MCF 10A (cell line): ENCODE results near the gene POLG. TPM values are rescaled to one million over a fixed set of nuclear protein-coding genes. Genes with fewer than 3 reads are reported as not detected.

ENCODE experiments used
- BruUV-seq: library from RNA; stranded (reverse); fragments of 400-500 nt; replicated peaks from 2 replicates; lab custom pipeline; 2021; lab: Mats Ljungman, UMichigan
- CTCF ChIA-PET: fragments of 300-600 bp; sonication (Branson Sonifier 250); formaldehyde crosslinking; extraction: SDS; loops from one replicate; lab custom pipeline; 2021; ENCODE audit warnings: antibody characterized with exemption, inconsistent platforms; lab: Yijun Ruan, JAX
- POLR2A ChIA-PET: fragments of 300-600, 350-650 bp; sonication (Branson Sonifier 250); formaldehyde crosslinking; extraction: SDS; loops from one replicate; lab custom pipeline; 2020; ENCODE audit warnings: antibody characterized with exemption, inconsistent platforms; lab: Yijun Ruan, JAX
- DNase-seq: peaks from one replicate; pipeline ENCODE4 v3.0.0-alpha.2; 2018; ENCODE audit not compliant: unreplicated experiment
- H3K27ac Mint-ChIP-seq: one replicate; pipeline ENCODE4 v1.8.0; 2022; ENCODE audit warnings: mild to moderate bottlenecking, low read depth, mixed read lengths; ENCODE audit not compliant: unreplicated experiment
- H3K27me3 Mint-ChIP-seq: one replicate; pipeline ENCODE4 v1.8.0; 2022; ENCODE audit warnings: mixed read lengths; ENCODE audit not compliant: insufficient read depth, unreplicated experiment
- H3K36me3 Mint-ChIP-seq: one replicate; pipeline ENCODE4 v1.8.0; 2022; ENCODE audit warnings: mild to moderate bottlenecking, moderate library complexity, mixed read lengths; ENCODE audit not compliant: insufficient read depth, unreplicated experiment
- H3K4me1 Mint-ChIP-seq: one replicate; pipeline ENCODE4 v1.8.0; 2022; ENCODE audit warnings: mixed read lengths; ENCODE audit not compliant: insufficient read depth, unreplicated experiment
- H3K4me3 Mint-ChIP-seq: one replicate; pipeline ENCODE4 v1.8.0; 2022; ENCODE audit warnings: mild to moderate bottlenecking, moderate library complexity, mixed read lengths; ENCODE audit not compliant: unreplicated experiment
- H3K9me3 Mint-ChIP-seq: one replicate; pipeline ENCODE4 v1.8.0; 2022; ENCODE audit warnings: mixed read lengths; ENCODE audit not compliant: unreplicated experiment
- CTCF ChIP-seq: fragments of 200-600 bp; IDR thresholded peaks from one replicate; pipeline ENCODE4 v1.8.0; 2022; ENCODE audit warnings: antibody characterized with exemption, mild to moderate bottlenecking; ENCODE audit not compliant: unreplicated experiment
- intact Hi-C: fragments of 100-400 bp; cut with micrococcal nuclease; formaldehyde crosslinking; loops from 2 replicates; pipeline ENCODE4 v1.14.1; 2022
- total RNA-seq: library from RNA; stranded (reverse); gene quantifications from 2 replicates; pipeline ENCODE4 v1.2.3, GENCODE V29; 2022

POLG gene
- total RNA-seq, 1 experiment from 2014 or later: 62.2 TPM

DNA sequence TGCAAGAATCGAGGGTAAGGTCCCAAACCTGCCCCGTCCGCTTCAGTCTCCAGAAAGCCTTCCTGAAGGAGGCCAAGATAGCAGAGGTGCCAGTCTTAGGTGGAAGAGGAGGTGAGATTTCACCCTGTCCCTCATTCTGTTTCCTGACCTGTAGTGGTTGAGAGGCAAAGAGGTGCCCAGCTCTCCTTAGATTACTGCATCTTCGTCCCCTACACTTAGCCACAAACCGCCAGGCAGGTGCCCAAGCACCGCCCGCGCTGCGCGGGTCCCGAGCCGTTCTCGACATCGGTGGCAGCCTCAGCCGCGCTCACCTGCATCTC, 23.8 kb upstream of the POLG start:
- peak overlapping the region; percentile 78 for H3K4me3 Mint-ChIP-seq
- H3K9me3 Mint-ChIP-seq: no peaks in the 10 kb centered on the region
- no TSS peak for BruUV-seq

DNA sequence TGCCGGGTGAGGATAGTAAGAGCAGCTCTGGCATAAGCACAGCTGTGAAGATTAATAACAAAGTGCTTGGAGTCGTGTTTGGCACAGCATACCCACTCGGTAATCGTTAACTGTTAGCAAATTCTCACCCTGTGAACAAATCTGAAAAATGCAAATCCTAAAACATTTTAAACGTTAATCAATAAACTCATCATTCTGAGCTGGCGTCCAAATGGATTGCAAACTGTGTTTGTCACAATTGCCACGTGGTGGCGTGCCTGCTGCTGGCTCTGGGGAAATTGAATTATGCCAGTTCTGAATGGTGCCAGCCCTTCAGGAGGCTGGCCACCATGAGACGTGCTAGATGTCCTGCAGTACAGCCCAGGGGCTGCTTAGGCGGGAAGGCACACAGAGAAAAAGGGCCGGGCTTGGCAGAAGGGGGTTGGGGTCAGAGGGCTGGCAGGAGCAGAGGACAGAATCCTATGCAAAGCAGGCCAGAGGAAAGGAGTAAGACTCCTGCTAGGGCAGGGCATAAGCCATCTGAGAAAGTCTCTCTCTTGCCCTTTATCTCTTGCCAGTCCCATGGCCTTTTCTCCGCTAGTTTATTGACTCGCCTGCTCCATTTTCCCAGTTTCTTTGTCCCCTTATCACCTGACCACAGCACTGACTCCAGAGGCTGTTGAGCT, 22.1 kb upstream of the POLG start:
- DNase-seq: peak; percentile 39

More for the DNA sequence above, 23.8 kb upstream of the POLG start:
- POLR2A ChIA-PET: interaction anchor here (0.6 to 2.7 kb wide), 5 partner anchors 21 to 71 kb away, joined by 3 to 8 read pairs (median 5); no protein-coding TSS in a partner anchor
- DNase-seq: no peak
- Mint-ChIP-seq H3K27ac (no peak overlapping the region), H3K4me1 (no peaks in the 10 kb centered on the region), H3K27me3 (peaks cover 88% of the 10 kb centered on the region), H3K36me3 (no peaks in the 10 kb centered on the region)
- intact Hi-C loops: loop anchor here (1.0 to 2.0 kb wide), 3 partner anchors 72 to 198 kb away; no protein-coding TSS in a partner anchor
- no peak for TF ChIP-seq CTCF
- CTCF ChIA-PET: interaction anchor here (0.6 to 13.8 kb wide), 62 partner anchors 8 to 715 kb away, joined by 3 to 443 read pairs (median 6); partner anchors contain the start of genes POLG and TICRR

DNA sequence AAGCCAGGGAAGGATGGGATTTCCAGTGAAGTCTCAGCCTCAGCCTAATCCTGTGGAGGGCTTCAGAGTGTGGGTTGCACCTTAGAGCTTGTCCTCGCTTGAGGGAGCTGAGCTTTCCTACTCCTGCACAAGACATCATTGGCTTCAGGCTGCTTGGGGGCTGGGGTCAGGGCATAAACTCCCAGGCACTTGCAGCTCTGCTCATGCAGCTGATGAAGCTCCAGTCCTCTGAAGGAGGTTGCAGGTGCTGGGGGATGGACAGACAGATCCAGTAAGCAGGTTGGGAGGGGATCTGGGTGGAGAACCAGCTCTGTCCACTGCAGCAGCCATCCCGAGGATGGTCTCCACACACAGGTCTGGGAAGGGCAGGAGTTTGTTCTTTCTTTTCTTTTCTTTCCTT, 19.4 kb upstream of the POLG start:
- intact Hi-C loops: no loop called here
- CTCF ChIA-PET: interaction anchor here (0.6 to 13.8 kb wide), 3 partner anchors 9 to 80 kb away, joined by 3 to 443 read pairs (median 3); no protein-coding TSS in a partner anchor
- DNase-seq: no peak
- peaks cover 57% of the 10 kb centered on the region for H3K27me3 Mint-ChIP-seq
- no peaks in the 10 kb centered on the region for H3K9me3 Mint-ChIP-seq
- H3K4me1 Mint-ChIP-seq: peaks cover 6% of the 10 kb centered on the region
- no peak overlapping the region for H3K27ac Mint-ChIP-seq
- no peak for TF ChIP-seq CTCF
- no peaks in the 10 kb centered on the region for H3K36me3 Mint-ChIP-seq
- POLR2A ChIA-PET: interaction anchor here (0.7 kb wide), 1 partner anchor 149 kb away, joined by 3 read pairs; no protein-coding TSS in a partner anchor
- BruUV-seq: no TSS peak
- H3K4me3 Mint-ChIP-seq: no peak overlapping the region

More for the DNA sequence above, 22.1 kb upstream of the POLG start:
- Mint-ChIP-seq H3K9me3 (no peaks in the 10 kb centered on the region), H3K27me3 (peaks cover 82% of the 10 kb centered on the region), H3K27ac (no peak overlapping the region), H3K4me3 (no peak overlapping the region), H3K4me1 (no peaks in the 10 kb centered on the region), H3K36me3 (no peaks in the 10 kb centered on the region)
- peak; percentile 43 for TF ChIP-seq CTCF
- intact Hi-C loops: no loop called here
- POLR2A ChIA-PET: interaction anchor here (1.3 to 2.7 kb wide), 2 partner anchors 23 to 73 kb away, joined by 3 to 8 read pairs; no protein-coding TSS in a partner anchor
- BruUV-seq: no TSS peak
- CTCF ChIA-PET: interaction anchor here (0.6 to 13.8 kb wide), 22 partner anchors 10 to 1362 kb away, joined by 3 to 443 read pairs (median 14); partner anchors contain the start of gene POLG

GRCh38 chr15:89352476-89352875, 17.9 kb upstream of the POLG start:
- BruUV-seq: no TSS peak
- H3K4me3 Mint-ChIP-seq: no peak overlapping the region
- DNase-seq: no peak
- H3K9me3 Mint-ChIP-seq: no peaks in the 10 kb centered on the region
- no peak overlapping the region for H3K27ac Mint-ChIP-seq
- no peak for TF ChIP-seq CTCF
- no peaks in the 10 kb centered on the region for H3K36me3 Mint-ChIP-seq
- peaks cover 11% of the 10 kb centered on the region for H3K4me1 Mint-ChIP-seq
- ChIA-PET CTCF (interaction anchor here (0.7 to 13.8 kb wide), 2 partner anchors 70 to 118 kb away, joined by 3 to 443 read pairs; no protein-coding TSS in a partner anchor), POLR2A (no interaction called here)
- H3K27me3 Mint-ChIP-seq: peaks cover 45% of the 10 kb centered on the region
- intact Hi-C loops: no loop called here
